ENCODE data around the gene FKBP15.
A peak's percentile ranks its signal among the peaks of the same experiment; 100 is the strongest.
"Not testable (repeated sequence)": the region's sequence is repeated elsewhere in the genome, so short reads cannot be mapped to it uniquely, and the experiment has no call there.

The FKBP15 gene

DNA sequence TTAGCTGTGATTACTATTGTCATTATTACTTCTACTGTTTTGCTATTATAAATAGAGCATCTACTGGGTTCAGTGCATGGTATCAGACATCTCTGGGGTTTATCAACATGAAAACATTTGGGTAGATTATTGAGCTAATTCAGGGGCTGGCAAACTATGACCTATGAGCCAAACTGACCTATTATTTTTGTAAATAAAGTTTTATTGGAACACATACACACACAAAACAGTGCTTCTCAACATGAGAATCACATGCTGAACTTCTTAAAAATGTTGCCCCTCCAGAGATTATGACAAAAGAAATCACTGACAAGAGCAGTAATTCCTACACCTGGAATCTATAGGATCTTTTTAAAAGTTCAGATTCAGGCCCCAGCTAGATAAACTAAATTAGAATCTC lies 39.9 kb downstream of the FKBP15 start:
- no peak for DNase-seq

DNA sequence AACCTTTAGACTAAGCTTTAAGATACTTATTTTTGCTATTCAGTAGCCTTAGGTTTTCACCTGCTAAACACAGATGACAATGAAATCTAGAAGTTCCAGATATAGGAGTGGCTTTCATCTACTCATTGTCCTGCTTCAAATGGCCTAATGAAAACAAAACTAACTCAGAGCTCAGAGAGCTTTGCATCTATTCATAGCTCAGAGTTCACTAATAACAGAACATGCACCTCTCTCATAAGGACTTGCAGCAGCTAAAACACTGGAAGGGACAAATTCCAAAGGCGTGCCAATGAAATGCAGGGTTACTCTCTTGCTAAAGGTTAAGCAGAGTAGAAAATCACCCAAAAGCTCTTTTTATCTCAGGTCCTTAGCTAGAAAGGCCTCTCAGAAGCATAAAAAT lies 41.2 kb downstream of the FKBP15 start:
- DNase-seq, result no peak

DNA sequence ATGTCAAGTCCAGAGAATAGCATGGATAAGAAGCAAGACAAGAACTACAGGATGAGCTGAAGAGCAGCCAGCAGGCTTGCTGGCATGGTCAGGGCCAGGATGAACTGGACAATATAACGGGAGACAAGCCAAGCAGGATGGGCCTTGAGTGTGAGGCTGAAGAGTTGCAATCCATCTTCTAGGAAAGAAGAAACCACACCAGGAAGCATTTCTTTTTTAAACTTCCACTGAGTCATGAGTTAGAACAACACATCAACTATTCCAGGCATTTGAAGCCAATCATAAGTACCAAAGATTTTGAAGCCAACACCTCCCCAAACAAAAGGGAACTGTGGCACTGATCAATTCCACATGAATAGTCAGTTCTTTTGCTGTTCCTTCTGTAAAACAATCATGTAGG lies 43.0 kb downstream of the FKBP15 start:
- DNase-seq, result no peak

DNA sequence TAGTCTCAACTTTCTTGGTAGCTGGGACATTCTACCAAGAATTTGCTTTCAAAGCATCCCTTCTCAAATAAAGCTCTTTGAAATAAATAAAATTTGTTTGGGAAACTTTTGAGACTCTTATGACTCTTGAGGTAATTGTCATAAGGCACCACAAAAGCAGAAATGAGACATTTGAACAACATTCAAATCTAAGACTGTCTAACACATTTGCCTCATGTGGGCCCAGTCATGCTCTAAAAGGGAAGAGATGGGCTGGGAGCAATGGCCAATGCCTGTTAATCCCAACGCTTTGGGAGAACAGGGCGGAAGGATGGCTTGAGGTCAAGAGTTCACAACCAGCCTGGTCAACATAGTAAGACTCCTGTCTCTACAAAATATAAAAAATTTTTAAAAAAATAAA lies 43.8 kb downstream of the FKBP15 start:
- no peak for DNase-seq

DNA sequence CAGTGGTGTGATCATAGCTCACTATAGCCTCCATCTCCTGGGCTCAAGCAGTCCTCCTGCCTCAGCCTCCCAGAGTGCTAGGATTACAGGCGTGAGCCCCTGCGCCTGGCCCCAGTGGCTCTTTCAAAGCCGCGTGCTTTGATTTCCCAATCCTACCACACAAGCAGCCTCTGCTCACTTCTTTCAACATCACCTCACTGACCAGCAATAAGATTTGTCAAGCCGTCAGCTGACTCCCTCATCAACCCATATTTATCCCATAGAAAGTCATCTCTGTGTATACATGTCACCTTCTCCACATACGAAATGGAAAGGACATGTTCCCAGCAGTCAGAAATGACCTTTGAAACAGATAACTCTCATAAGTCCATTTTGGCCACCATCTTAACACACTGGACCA lies 44.3 kb downstream of the FKBP15 start:
- DNase-seq, result no peak

DNA sequence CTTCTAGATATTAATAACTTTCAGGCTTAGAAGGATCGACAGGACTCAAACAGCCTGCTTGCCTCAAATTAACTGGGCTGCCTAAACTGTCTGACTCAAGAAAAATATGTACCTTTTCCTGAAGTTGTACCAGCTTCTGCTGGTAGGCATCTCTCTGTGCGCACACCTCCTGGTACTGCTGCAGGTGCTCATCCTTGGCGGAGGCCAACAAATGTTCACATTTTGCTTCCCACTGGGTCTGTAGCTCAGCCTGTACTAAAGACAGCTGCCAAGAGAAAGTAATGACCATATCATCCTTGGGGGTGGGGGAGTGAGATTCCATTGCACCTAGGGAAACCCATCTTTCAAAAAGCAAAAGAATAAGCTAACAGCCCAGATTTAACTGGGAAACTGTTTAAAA lies 47.7 kb downstream of the FKBP15 start:
- DNase-seq, result no peak

DNA sequence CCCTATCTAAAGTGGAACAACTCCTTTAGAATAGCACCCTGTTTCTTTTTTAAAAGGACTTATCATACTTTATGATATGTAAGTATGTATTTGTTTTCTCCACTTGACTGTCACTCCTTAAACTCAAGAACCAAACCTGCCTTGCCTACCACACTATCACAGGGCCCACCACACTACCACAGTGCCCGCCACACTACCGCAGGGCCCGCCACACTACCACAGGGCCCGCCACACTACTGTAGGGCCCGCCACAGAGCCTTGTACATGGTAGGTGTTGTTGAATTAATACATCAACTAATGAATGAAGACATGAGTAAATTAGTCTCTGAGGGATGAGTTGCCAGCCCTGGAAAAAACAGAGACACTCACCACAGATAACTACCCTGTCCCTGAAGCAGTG lies 52.3 kb downstream of the FKBP15 start:
- DNase-seq, result no peak

DNA sequence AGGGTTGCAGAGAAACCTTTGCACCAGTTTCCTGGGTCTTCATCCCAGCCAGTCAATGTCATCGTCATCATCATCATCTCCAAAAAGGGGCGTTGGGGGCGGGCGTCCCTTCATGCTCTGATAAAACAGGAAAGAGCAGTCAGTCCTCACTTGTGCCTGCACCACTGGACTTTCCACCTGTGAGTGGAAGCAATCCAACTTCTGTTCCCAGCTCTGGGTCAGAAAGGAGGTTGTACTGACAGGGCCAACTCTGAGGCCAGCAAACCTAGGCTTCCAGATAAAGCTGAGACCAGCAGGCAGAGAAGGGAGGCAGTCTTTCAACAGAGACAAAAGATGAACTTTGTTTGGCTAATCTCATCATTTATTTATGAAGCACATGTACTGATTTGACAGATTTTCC lies 55.0 kb downstream of the FKBP15 start:
- DNase-seq, result no peak

DNA sequence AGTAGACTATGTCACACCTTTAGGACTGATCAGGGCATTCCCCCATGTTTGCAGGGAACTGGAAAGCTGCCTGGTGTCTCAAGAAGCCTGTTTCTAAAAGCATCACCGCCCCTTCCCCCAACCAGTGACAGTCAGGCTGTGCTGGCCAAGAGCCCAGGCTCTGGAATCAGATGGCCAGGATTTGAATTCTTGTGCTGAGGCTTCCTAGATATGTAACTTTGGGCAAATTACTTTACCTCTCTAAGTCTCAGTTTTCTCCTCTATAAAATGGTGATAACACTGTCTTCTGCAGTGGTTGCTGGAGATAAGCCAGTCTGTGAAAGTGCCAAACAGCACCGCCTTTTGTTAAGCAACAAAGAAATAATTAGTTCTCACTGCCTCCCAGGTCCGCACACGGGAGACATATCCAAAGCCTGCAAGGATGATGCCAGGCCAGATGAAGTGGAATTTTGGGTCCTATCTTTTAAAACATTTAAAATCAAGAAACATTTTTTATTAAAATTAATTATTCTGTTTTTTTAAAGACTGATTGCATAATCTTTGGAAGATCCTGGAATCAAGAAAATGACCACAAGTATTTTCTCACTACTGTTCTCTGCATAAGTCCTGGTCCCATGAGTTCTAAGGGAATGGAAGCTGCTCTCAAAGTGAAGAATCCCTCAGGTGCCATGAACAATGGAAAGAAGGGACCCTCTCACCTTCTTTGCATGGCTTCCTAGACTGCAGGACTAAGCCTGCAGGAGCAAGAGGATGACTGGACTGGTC lies 56.4 kb downstream of the FKBP15 start:
- no peak for DNase-seq

DNA sequence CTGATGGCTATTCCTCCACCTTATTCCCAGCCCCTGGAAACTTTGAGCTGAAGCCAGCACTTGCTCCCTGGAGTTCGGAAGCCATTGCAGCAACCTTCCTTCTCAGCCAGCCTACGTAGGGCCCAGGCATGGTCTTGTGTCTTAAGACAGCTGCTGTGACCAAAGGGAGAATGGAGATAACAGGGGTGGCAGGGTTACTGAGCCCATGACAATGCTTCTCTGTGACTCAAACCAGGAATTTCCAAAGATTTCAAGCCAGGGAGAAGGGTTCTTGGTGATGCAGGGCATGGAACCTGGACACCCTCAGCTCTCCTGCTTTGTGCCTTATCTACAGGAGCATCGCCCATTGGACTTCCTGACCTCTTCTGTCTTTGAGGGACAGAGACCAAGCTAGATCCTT lies 58.1 kb downstream of the FKBP15 start:
- DNase-seq, result no peak

DNA sequence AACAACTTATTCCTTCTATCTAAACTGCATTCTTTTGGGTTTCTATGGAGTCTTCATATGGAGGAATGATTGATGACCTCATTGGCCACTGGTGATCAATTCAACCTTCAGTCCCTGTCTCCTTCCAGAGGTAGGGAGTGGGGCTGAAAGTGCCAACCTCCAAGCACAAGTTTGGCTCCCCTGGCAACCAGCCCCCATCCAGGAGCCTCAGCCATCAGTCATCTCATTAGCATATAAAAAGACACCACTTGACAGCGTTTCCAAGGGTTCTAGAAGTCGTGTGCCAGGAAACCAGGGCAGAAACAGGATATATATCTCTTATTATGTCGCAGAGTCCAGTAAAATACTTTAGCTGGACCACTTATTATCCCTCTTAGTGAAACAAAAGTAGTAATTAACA lies 60.5 kb downstream of the FKBP15 start:
- no peak for DNase-seq

DNA sequence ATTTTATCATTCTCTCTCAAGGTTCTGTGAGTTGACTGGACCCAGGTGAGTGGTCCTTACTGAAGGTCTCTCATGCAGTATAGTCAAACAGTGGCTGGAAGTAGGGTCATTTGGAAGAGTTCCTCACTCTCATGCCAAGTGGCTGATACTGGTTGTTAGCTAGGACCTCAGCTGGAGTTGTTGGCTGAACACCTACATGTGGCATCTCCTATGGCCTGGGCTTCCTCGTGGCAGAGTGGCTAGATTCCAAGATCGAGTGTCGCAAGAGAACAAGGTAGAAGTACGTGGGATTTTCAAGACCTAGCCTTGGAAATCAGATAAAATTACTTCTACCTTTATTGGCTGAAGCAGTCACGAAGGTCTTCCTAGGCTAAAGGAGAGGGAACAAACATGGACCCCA lies 62.6 kb downstream of the FKBP15 start:
- DNase-seq, result no peak

DNA sequence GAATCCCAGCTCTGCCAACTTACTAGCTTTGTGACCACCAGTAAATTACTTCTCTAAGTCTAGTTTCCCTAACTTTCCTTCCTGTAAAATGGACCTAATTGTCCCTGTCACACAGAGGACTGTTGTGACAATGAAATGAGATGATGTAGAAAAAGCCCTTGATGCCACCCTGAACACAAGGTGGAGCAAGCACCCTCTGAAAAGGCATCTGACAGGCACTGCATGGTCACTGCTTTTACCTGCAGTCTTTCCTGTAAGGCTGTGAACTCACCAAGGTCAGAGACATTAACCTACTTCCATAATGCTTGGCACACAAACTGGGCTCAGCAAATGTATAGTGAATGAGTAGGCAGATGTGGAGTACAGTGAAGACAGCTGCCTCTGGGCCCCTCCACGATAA lies 64.2 kb downstream of the FKBP15 start:
- DNase-seq, result no peak

DNA sequence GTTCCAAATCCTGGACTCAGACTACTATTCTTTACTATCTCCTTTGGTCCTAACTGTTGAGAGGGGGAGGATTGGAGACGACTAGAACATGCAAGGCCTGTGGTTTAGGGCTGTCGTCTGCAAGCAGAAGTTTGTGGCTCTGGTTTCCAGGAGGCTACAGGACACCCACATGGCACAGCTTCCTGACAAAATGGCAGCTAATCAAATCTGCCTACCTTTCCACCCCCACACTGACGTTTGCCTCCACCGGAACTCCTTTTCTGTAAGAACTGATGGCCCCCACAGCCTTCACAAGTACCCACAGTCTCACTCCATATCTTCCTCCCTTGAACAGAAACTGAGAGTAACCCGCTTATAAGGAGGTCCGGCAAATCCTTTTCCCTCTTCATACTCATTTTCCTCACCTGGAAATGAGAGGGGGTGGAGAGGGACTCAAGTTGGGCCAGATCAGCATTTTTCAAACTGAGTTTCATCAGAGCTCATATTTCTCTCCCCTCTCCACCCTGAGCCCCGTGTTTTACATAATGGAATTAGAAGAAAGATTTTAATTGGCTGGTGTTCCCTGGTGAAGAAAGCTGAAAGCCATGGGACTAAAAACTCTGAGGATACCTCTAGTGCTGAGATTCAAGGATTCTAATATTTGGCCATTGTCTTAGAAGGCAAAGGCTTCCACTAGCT lies 65.0 kb downstream of the FKBP15 start:
- no peak for DNase-seq

DNA sequence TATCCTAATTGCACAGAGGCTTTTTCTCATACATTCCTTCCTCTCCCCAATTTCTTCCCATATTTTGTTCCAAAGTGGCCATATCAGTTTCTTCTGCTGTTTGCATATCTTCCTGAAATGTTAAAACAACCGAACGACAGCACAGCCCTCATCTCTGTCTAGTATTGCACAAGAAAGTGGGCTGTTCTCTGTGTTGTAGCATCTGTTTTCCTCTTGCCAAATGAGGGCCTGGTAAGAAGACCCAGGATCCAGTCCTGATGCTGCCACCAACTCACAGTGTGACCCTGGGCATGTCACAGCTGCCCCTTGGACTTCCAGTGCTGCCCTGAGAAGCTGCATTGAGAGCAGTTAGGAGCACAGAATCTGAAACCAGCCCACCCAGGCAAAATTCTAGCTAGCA lies 66.1 kb downstream of the FKBP15 start:
- no peak for DNase-seq

DNA sequence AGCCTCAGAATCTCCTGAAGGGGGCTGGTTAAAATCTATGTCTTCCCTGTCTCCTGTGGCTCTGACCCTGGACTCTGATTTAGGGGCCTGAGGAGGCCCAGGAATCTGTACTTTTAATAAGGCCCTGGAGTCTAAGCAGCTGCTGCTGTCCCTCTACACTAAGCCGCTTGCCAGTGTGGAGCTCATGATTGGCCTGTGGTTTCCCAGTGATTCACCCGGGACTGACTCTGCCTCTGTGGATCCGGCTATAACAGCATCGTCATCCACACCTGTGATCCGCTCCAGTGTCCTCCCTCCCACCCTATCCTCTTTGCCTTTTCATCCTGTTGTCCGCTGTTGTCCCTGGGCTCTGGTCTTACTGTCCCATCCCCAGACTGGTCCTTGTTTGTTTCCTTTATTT lies 66.6 kb downstream of the FKBP15 start:
- no peak for DNase-seq

DNA sequence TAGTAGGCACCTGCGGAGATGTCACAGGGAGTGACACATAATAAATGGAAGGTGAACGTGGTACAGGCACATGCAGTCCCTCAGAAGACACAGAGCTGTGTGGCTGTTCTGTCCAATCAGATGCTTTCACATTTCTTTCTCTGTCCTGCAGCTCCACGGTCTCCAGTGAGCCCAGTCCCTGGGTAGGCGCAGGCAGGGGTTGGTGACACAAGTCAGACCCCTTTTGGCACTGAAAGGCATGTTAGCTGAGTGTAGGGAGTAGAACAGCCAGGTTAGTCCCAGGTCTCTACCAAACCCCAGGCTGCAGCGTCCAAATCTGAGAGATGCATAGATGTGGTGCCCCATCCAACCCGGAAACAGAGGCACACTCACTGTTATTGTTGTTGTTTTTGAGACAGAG lies 67.5 kb downstream of the FKBP15 start:
- DNase-seq, result no peak

DNA sequence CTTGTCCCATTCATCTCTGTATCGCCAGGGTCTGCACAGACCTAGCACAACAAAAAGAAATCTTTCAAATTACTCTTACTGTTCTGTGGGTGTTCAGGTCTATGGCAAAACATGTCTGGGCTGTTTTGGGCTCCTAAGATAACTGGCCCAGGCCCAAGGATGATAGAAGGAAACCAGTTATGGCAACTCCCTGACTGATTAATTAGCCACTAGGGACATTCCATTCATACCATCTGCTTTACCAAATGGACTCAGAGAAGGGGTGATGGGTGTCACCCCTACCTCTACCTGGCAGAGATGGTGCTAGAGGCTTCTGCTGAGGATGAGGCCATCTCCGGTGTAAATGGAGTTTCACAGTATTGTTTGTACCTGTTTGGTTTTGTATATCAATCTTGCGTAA lies 68.4 kb downstream of the FKBP15 start:
- DNase-seq, result no peak

DNA sequence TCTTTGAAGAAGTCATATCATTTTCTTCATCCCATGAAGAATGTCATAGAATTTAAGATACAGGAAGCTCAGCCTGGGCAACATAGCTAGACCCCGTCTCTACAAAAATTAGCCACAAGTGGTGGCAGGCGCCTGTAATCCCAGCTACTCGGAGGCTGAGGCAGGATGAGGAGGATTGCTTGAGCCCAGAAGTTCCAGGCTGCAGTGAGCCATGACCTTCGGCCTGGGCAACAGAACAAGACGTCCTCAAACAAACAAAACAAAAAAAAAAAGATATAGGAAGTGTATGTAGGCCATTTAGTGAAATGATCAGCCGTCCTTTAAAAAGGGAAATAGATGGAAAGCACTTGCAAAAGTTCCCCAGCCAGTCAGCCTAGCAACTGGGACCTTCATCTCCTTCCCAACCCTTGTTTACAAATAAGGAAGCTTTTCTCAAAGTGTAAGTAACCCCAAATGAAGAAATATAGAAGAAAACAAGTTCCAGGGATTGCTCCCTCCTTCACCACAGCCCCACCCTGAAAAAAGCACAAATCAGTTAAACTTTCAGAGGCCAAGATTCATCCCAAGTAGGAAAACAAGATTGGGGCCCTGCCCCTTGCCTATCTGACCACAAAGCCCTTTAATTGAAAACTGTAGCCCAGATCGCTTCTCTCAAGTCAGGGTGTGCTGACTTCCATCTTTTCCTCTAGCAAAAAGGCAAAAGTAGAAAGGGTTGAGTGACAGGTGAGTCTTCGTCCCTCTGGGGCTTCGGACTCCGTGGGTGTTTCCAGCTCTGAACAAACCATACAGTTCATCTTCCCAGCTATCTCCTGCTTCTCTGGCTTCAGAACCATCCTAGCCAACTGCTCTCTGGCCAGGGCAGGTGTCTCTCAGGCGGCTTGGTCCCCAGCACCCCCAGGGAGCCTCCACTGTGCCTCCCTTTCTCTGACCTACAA lies 69.1 kb downstream of the FKBP15 start:
- DNase-seq, result no peak

DNA sequence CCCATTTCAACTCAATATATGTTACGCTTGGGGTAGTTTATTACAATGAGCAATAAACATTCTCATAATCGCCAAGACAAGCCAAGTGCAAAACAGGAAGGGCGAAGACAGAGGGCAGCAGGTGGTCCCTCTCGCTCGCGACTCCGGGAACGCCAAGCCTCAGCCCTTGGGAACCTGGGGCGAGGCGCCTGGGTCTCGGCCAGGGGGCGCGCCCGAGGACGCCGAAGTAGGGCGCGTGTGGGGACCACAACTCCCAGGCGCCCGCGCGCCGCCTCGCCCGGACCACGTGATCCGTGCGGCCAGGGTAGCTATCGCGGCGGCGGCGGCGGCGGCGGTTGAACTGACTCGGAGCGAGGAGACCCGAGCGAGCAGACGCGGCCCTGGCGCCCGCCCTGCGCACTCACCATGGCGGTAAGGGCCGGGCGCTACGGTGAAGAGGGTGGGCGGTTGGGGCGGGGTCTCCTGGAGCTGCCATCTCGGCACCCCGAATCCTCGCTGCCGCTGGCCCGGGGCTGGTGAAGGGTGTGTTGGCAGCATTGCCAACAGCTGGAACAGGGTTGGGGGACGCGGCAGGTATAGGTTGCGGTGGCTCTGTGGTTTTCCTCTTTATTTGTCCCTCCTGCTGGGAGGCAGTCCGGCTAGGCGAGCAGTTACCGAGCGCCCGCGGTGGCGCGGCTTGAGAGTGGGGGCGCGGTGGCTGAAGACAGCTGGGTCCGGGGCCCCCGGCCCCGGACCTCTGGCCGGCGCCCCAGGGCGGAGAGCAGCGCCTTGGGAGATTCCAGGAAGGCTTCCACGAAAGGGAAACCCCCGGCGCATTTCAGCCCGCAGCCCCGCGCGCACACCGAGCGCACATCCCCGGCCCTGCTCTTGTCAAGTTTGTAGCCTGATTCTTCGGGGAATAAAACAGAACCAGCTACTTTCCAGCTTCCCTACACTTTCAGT lies 70.1 kb downstream of the FKBP15 start, which contains the start of gene SLC31A2:
SLC31A2 (plus strand) TSS at position 338 of the 942 bp plus-strand sequence; CDS start at position 406, 68 bp downstream.
- peak; percentile 93 for DNase-seq

DNA sequence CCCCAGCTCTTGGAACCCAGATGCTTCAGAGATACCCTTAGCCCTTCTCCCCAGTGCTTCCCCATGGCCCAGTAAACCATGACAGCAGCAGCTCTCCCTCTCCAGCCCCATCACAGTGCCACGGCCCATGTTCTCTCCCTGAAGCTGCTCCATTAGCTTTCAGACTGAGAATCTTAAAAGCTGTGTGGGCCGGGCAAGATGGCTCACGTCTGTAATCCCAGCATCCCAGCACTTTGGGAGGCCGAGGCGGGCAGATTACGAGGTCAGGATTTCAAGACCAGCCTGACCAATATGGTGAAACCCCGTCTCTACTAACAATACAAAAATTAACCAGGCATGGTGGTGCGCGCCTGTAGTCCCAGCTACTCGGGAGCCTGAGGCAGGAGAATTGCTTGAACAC lies 71.5 kb downstream of the FKBP15 start:
- DNase-seq, result not testable (repeated sequence)

DNA sequence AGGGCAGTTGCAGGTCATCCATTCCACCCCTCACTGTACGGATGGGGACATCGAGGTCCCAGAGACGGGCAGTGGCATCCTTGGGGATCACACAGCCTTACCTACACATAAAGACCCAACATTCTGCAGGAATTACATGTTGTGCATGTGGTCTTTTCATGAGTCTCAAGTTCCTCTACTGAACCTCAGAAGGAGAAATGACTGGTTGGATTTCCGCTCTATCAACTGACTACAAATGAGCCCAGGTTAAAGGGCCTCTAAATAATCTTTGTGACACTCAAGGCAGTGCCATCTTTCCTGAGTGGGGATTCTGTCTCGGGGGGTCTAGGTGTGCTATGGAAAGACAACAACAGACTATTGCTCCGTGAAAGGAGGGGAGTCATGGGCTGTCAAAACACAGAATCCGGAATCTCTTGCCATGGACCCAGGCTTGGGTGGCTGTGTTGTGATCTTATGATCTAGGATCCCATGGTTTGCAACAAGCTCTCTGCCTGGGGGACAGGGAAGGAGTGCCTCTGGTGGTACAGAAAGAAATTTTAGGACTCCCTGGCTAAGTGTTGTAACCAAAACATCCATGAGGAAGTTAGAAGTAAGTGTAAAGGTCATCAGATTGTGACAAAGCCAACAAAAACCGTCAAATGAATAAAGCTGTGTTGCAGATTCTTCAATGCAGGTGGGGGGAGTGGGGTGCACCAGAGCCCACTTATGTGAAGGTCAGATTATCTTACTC lies 72.1 kb downstream of the FKBP15 start:
- DNase-seq, result no peak
